GM19023 (cell line): ENCODE measurements around the gene MUC5AC.
"Not testable (repeated sequence)": the region's sequence is repeated elsewhere in the genome, so short reads cannot be mapped to it uniquely, and the experiment has no call there.

Experiments
- ATAC-seq: cut with Tn5 transposase; IDR thresholded peaks from one replicate; pipeline ENCODE4 v1.9.1; 2021; ENCODE audit warnings: mild to moderate bottlenecking, moderate library complexity; ENCODE audit not compliant: unreplicated experiment

The MUC5AC gene

DNA sequence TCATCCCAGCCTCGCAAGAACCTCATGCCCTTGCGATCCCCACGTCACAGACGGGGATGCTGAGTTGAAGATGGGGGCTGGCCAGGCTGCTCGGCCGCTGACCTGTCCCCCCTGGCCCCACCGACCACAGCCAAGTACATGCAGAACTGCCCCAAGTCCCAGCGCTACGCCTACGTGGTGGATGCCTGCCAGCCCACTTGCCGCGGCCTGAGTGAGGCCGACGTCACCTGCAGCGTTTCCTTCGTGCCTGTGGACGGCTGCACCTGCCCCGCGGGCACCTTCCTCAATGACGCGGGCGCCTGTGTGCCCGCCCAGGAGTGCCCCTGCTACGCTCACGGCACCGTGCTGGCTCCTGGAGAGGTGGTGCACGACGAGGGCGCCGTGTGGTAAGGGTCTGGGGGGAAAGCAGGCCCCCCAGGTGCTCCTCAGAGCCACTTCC, 75.1 kb downstream of the MUC5AC start:
- no peak for ATAC-seq

DNA sequence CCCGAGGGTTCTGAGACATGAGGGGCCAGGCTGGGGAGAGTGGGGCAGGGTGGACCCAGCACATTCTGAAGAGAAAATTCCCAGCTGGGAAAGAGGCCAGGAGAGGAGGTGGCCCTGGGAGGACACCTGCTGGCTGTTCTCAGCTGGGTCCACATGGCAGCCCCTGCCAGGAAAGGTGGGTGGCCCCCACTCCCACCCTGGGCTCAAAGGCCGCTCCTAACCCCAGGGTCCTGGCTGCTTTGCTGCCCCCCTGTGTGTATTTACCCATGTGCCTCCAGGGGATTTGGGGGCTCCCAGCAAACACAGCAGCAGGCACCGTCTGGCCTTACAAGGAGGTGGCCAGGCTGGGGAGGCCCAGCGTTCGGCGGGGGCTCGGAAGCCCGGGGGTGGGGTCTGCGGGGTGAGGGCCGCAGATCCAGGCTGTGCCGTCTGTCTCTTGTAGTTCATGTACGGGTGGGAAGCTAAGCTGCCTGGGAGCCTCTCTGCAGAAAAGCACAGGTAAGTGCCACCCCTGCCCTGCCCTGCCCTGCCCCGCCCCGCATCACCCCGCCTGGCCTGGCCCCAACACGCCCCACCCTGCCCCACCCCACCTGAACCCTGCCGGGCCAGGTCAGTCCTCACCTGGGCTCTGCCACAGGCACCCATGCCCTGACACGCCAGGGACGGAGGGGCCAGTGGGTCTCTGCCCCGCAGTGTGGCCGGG, 75.7 kb downstream of the MUC5AC start:
- ATAC-seq, result no peak

- no peak for ATAC-seq
Observed at GRCh38 chr11:1234054-1234720, 76.4 kb downstream of the MUC5AC start.

DNA sequence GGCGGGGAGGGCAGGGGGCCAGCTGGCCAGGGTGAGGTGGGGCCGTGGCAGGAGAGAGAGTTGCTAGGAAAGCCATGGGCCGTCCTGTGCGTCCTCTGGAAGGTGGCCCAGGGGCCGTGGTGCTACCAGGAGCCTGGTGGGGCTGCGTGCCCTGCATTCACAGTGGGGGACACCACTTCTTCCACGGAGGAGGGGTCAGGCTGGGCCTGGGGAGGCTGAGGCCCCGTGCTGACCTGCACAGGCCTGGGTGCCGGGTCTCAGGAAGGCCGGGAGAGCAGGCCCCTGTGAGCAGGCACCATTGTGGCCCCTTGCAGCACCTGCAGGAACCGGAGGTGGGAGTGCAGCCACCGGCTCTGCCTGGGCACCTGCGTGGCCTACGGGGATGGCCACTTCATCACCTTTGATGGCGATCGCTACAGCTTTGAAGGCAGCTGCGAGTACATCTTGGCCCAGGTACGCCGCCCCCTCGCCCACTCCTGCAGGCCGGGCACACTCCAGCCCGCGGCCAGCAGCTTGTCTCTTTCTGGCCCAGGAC, 77.1 kb downstream of the MUC5AC start:
- no peak for ATAC-seq

DNA sequence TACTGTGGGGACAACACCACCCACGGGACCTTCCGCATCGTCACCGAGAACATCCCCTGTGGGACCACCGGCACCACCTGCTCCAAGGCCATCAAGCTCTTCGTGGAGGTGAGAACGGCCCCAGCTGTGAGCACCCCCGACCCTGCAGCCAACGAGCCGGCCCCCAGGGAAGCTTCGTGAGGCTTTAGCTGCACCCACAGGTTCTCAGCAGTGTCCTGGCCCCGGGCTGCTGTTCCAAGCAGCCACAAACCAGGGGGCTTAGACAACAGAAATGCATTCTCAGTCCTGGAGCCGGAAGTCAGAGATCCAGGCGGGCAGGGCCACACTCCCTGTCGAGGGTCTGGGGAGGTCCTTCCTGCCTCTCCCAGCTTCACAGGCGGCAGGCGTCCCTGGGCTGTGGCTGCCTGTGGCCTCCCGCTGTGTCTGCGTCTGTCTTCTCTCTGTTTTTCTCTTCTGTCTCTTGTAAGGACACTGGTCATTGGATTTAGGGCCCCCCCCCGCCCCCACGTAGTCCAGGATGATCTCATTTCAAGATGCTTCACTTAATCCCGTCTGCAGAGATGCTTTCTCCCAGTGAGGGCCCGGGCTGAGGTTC, 77.7 kb downstream of the MUC5AC start:
- ATAC-seq, result no peak

- ATAC-seq, result no peak
Observed at GRCh38 chr11:1235901-1236315, 78.2 kb downstream of the MUC5AC start.

DNA sequence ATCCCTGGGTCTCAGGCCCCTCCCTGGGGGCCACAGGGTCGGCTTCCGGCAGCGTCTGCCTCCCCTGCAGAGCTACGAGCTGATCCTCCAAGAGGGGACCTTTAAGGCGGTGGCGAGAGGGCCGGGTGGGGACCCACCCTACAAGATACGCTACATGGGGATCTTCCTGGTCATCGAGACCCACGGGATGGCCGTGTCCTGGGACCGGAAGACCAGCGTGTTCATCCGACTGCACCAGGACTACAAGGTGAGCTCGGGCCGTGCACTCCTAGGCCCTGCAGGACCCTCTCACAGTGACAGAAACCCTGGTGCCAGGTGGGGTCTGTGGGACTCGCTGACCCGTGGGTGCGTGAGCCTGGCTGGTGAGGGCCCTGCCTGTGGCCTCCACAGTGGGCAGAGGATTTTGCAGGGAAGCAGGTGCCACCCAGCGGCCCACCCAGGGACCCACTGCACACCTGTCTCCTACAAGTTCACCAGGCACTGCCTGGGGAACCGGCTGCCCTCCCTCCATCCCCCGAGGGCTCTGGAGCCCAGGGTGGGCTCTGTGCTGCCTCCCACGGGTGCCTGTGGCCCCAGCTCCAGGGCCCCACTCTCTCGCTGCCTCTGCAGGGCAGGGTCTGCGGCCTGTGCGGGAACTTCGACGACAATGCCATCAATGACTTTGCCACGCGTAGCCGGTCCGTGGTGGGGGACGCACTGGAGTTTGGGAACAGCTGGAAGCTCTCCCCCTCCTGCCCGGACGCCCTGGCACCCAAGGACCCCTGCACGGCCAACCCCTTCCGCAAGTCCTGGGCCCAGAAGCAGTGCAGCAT, 78.8 kb downstream of the MUC5AC start:
- ATAC-seq, result no peak

DNA sequence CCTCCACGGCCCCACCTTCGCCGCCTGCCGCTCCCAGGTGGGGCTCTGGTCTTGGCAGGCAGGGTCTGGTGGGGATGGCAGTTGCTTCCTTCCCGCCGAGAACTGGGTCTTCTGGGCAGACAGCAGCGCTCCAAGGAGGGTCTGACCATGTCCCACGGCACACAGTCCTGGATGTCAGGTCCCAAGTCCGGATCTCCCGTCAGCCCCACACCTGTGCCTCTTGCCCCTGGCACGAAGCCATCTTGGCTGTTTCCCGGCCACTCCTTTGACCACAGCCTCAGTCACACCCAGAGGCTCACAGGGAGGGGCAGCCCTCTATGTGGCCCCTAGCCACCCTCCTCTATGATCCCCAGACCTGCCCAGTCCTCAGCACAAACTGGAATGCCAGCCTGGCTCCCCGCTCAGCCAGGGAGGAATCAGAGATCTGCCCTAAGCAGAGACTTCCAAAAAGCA, 79.4 kb downstream of the MUC5AC start:
- no peak for ATAC-seq

GRCh38 chr11:1237851-1238250, 80.1 kb downstream of the MUC5AC start:
- no peak for ATAC-seq

DNA sequence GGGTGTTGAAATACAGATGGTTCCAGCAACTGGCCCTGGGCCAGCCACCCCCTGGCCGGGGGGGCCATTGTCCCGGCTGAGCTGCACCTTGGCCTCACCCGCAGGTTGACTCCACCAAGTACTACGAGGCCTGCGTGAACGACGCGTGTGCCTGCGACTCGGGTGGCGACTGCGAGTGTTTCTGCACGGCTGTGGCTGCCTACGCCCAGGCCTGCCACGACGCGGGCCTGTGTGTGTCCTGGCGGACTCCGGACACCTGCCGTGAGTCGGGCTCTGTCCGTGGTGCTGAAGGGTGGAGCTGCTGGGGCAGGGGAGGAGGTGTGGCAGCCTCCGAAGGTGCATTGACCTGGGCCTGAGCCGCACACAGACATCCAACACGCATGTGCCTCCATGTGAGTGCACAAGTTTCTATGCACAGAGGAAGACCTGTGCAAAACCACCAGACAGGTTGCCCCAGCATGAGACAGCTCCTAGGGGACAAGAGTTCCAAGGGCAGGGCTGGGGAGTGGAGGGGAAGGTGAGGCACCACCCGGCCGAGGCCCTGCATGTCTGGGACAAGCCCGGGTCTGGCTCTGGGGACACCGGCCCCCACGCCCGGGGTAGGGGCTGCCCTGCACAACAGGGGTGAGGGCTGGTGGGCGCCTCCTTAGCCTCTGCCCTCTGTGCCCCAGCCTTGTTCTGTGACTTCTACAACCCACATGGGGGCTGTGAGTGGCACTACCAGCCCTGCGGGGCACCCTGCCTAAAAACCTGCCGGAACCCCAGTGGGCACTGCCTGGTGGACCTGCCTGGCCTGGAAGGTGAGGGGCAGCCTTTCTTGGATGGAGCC, 81.2 kb downstream of the MUC5AC start:
- ATAC-seq, result no peak

GRCh38 chr11:1239596-1240205, 81.9 kb downstream of the MUC5AC start:
- no peak for ATAC-seq

DNA sequence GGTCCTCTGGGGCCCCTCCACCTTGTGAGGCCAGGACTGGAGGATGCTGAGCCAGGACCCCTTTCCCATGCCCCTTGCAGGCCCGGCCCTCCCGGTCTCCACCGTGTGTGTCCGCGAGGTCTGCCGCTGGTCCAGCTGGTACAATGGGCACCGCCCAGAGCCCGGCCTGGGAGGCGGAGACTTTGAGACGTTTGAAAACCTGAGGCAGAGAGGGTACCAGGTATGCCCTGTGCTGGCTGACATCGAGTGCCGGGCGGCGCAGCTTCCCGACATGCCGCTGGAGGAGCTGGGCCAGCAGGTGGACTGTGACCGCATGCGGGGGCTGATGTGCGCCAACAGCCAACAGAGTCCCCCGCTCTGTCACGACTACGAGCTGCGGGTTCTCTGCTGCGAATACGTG, 83.0 kb downstream of the MUC5AC start:
- no peak for ATAC-seq

- no peak for ATAC-seq
Observed at GRCh38 chr11:1241706-1242105, 84.0 kb downstream of the MUC5AC start.

- ATAC-seq, result no peak
Observed at GRCh38 chr11:1242289-1242688, 84.5 kb downstream of the MUC5AC start.

DNA sequence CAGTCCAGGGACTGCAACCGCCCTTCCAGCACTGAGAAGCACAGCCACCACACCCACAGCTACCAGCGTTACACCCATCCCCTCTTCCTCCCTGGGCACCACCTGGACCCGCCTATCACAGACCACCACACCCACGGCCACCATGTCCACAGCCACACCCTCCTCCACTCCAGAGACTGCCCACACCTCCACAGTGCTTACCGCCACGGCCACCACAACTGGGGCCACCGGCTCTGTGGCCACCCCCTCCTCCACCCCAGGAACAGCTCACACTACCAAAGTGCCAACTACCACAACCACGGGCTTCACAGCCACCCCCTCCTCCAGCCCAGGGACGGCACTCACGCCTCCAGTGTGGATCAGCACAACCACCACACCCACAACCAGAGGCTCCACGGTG, 85.0 kb downstream of the MUC5AC start:
- ATAC-seq, result not testable (repeated sequence)

GRCh38 chr11:1243521-1243920, 85.8 kb downstream of the MUC5AC start:
- ATAC-seq, result not testable (repeated sequence)

- ATAC-seq, result not testable (repeated sequence)
Observed at GRCh38 chr11:1244557-1244956, 86.8 kb downstream of the MUC5AC start.

DNA sequence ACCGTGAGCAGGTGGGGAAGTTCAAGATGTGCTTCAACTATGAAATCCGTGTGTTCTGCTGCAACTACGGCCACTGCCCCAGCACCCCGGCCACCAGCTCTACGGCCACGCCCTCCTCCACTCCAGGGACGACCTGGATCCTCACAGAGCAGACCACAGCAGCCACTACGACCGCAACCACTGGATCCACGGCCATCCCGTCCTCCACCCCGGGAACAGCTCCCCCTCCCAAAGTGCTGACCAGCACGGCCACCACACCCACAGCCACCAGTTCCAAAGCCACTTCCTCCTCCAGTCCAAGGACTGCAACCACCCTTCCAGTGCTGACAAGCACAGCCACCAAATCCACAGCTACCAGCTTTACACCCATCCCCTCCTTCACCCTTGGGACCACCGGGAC, 88.0 kb downstream of the MUC5AC start:
- not testable (repeated sequence) for ATAC-seq

GRCh38 chr11:1246301-1246700, 88.5 kb downstream of the MUC5AC start:
- ATAC-seq, result not testable (repeated sequence)

- ATAC-seq, result not testable (repeated sequence)
Observed at GRCh38 chr11:1247026-1247425, 89.3 kb downstream of the MUC5AC start.
